Esophagus squamous epithelium (tissue), 4 donors: ENCODE results near the gene LGI2.

Experiments
- CTCF ChIP-seq, 6 experiments: fragments of 450-650 bp in 4 of 6; fragments of 200-600 bp in 2 of 6; sonication (generic) in 2 of 6; IDR thresholded peaks; one replicate each; pipeline ENCODE4 v1.5.1; 2016 to 2019; ENCODE audit warnings: antibody characterized with exemption in 6 of 6, mild to moderate bottlenecking in 4 of 6, moderate library complexity in 4 of 6
- POLR2A ChIP-seq, 4 donors: fragments of 450-650 bp; IDR thresholded peaks; one replicate each; pipeline ENCODE4 v1.6.1; 2017; ENCODE audit warnings: antibody characterized with exemption in 4 of 4, mild to moderate bottlenecking in 4 of 4, moderate library complexity in 3 of 4

GRCh38 chr4:24969486-24969885 is 61.3 kb downstream of the LGI2 start:
- TF ChIP-seq CTCF (IDR thresholded peaks at IDR 0.05) (no peak), POLR2A (IDR thresholded peaks at IDR 0.05) (no peak)
